Astrocyte (in vitro differentiated cells and primary cell): Measurements from ENCODE around the gene TLE7.

Experiments used
- EZH2 ChIP-seq: IDR thresholded peaks from 2 replicates; pipeline ENCODE4 v1.6.1; 2012; ENCODE audit warnings: mild to moderate bottlenecking, low read length, inconsistent platforms; ENCODE audit not compliant: insufficient read depth
- TF ChIP-seq, protein P1 (sequence below): IDR thresholded peaks from 2 replicates; pipeline ENCODE4 v1.5.1; 2011; ENCODE audit warnings: low read depth, mild to moderate bottlenecking, inconsistent platforms, low read length, moderate library complexity; ENCODE audit not compliant: insufficient read depth

DNA sequence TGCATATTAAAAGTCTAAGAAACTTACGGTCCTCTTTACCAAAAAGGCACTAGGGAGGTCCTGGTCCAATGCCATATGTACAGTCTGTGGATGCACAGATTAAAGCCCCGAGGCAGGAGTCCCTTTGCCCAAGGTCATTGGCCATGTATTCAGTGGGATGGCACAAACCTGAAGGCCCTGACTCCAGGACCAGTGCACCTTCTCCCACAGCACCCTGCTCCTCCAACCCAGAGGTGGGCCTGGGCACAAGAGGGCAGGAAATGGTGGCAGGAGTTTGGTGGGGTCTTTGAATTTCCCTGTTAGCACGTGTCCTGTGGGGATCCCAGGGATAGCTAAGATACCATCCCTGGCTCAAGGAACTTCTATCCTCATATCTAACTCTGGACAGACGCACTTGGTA, 28.5 kb downstream of the TLE7 start:
- TF ChIP-seq, protein P1, sequence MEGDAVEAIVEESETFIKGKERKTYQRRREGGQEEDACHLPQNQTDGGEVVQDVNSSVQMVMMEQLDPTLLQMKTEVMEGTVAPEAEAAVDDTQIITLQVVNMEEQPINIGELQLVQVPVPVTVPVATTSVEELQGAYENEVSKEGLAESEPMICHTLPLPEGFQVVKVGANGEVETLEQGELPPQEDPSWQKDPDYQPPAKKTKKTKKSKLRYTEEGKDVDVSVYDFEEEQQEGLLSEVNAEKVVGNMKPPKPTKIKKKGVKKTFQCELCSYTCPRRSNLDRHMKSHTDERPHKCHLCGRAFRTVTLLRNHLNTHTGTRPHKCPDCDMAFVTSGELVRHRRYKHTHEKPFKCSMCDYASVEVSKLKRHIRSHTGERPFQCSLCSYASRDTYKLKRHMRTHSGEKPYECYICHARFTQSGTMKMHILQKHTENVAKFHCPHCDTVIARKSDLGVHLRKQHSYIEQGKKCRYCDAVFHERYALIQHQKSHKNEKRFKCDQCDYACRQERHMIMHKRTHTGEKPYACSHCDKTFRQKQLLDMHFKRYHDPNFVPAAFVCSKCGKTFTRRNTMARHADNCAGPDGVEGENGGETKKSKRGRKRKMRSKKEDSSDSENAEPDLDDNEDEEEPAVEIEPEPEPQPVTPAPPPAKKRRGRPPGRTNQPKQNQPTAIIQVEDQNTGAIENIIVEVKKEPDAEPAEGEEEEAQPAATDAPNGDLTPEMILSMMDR, result no peak
- TF ChIP-seq EZH2, result no peak
